NCI-H446 treated with DMSO at 0.1 percent for 48 hours (cell line): ENCODE data around the gene ZDHHC7.

Source experiments
- DNase-seq: peaks from one replicate; lab custom pipeline; 2025; lab: John Stamatoyannopoulos, UW

ZDHHC7 gene

GRCh38 chr16:85018529-85019236, 7.3 kb upstream of the ZDHHC7 start:
- DNase-seq: no peak

GRCh38 chr16:85017633-85018032, 6.3 kb upstream of the ZDHHC7 start:
- DNase-seq: no peak

- DNase-seq: no peak
Measured at GRCh38 chr16:85017151-85017550, 5.8 kb upstream of the ZDHHC7 start.

- no peak for DNase-seq
Measured at GRCh38 chr16:85015481-85016187, 4.3 kb upstream of the ZDHHC7 start.

GRCh38 chr16:85014311-85014710, 3.0 kb upstream of the ZDHHC7 start:
- DNase-seq: no peak

- no peak for DNase-seq
Measured at GRCh38 chr16:85011846-85012284, 530 bp upstream of the ZDHHC7 start.

- no peak for DNase-seq
Measured at GRCh38 chr16:85010446-85010930, 847 bp downstream of the ZDHHC7 start.

GRCh38 chr16:85008271-85008670, 3.1 kb downstream of the ZDHHC7 start:
- no peak for DNase-seq

GRCh38 chr16:85007496-85008214, 3.7 kb downstream of the ZDHHC7 start:
- no peak for DNase-seq

- no peak for DNase-seq
Measured at GRCh38 chr16:85006639-85007038, 4.7 kb downstream of the ZDHHC7 start.

- DNase-seq: no peak
Measured at GRCh38 chr16:85005285-85006069, 5.9 kb downstream of the ZDHHC7 start.

- DNase-seq: no peak
Measured at GRCh38 chr16:85004587-85005205, 6.6 kb downstream of the ZDHHC7 start.

- DNase-seq: no peak
Measured at GRCh38 chr16:85003725-85004586, 7.4 kb downstream of the ZDHHC7 start.

- no peak for DNase-seq
Measured at GRCh38 chr16:85003076-85003475, 8.3 kb downstream of the ZDHHC7 start.

- no peak for DNase-seq
Measured at GRCh38 chr16:85002608-85003007, 8.7 kb downstream of the ZDHHC7 start.

- DNase-seq: no peak
Measured at GRCh38 chr16:85002099-85002541, 9.2 kb downstream of the ZDHHC7 start.

GRCh38 chr16:84999857-85000480, 11.4 kb downstream of the ZDHHC7 start:
- no peak for DNase-seq

GRCh38 chr16:84999200-84999599, 12.1 kb downstream of the ZDHHC7 start:
- no peak for DNase-seq

- DNase-seq: no peak
Measured at GRCh38 chr16:84996365-84996764, 15.0 kb downstream of the ZDHHC7 start.

GRCh38 chr16:84995663-84996062, 15.7 kb downstream of the ZDHHC7 start:
- no peak for DNase-seq
